ENCODE measurements around the gene GRID1. TPM values are rescaled to one million over a fixed set of nuclear protein-coding genes. Genes with fewer than 3 reads are reported as not detected.

Gene GRID1
- total and polyA plus RNA-seq, 9 of the 15 experiments (the other 6 are each of a cell fraction or from before 2014, with no cell fraction given), result 0.01 to 7.2 (median 1.2) TPM

DNA sequence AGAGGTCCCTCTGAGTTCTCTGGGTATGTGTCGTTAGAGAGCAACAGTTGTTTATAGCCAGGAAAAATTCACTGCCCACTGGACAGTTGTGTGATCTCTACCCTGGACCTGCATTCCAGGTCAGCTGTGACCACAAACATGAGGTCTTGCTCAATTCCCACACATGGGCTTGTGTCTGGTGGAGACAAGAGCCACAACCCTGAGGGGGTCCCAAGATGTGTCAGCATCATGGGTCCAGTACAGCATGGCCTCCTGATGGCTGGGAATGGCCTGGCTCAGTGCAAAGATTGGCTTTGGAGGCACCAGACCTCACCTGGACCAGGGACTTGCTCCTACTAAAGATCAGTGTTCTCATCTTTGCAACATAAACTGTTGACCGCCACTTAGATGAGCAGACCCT, 751.6 kb downstream of the GRID1 start:
- no peak overlapping the region for H3K4me3 ChIP-seq
- H3K27ac ChIP-seq (ENCODE audit: extremely low read depth, low read depth, low read length), result no peak overlapping the region
- H3K4me1 ChIP-seq (replicated peaks in 1 of 2; ENCODE audit: control insufficient read depth in 2 of 2, insufficient read depth in 2 of 2, low read length in 2 of 2), result no peaks in the 10 kb centered on the region
- ATAC-seq (no peak), FAIRE-seq (no peak), DNase-seq (ENCODE audit: extremely low read depth in 1 of 4, low spot score in 3 of 4) (no peak)
- no peak overlapping the region for H3K9ac ChIP-seq (ENCODE audit: insufficient read depth in 1 of 2, low read depth in 2 of 2, low read length in 2 of 2)
- H4K20me1 ChIP-seq (replicated peaks; ENCODE audit: control insufficient read depth, insufficient read depth, low read length), result no peaks in the 10 kb centered on the region; the same call in 1 of the 2 replicates
- no peaks in the 10 kb centered on the region; the same call in 2 of the 3 replicates for H3K36me3 ChIP-seq (ENCODE audit: control insufficient read depth, insufficient read depth, low read length)
- intact Hi-C loops (cut with micrococcal nuclease) (no loop called here), in situ Hi-C loops (cut with MboI) (no loop called here)
- POLR2A ChIA-PET, result no interaction called here
- TF ChIP-seq, protein P1, sequence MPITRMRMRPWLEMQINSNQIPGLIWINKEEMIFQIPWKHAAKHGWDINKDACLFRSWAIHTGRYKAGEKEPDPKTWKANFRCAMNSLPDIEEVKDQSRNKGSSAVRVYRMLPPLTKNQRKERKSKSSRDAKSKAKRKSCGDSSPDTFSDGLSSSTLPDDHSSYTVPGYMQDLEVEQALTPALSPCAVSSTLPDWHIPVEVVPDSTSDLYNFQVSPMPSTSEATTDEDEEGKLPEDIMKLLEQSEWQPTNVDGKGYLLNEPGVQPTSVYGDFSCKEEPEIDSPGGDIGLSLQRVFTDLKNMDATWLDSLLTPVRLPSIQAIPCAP (CRISPR knock-in tag; IDR thresholded peaks at IDR 0.05; ENCODE audit: borderline replicate concordance), result no peak
- TF ChIP-seq PATZ1 (CRISPR knock-in tag; IDR thresholded peaks at IDR 0.05; ENCODE audit: borderline replicate concordance) (no peak), TCF7L2 (IDR thresholded peaks at IDR 0.05; ENCODE audit: low read depth, low read length) (no peak), CHD1 (IDR thresholded peaks at IDR 0.05; ENCODE audit: low read length) (no peak), HBP1 (CRISPR knock-in tag; IDR thresholded peaks at IDR 0.05) (no peak), PYGO2 (tag; IDR thresholded peaks at IDR 0.05) (no peak), ZNF518B (CRISPR knock-in tag; IDR thresholded peaks at IDR 0.05) (no peak), HNRNPLL (IDR thresholded peaks at IDR 0.05; ENCODE audit: low read depth, low read length, poor library complexity, severe bottlenecking) (no peak), SREBF2 (CRISPR knock-in tag; IDR thresholded peaks at IDR 0.05) (no peak), POLR2A (conservative IDR thresholded peaks at IDR 0.05) (no peak), STAT5A (IDR thresholded peaks at IDR 0.05; ENCODE audit: borderline replicate concordance, low read length) (no peak), BACH1 (tag; IDR thresholded peaks at IDR 0.05) (no peak)
- TF ChIP-seq, protein P2, sequence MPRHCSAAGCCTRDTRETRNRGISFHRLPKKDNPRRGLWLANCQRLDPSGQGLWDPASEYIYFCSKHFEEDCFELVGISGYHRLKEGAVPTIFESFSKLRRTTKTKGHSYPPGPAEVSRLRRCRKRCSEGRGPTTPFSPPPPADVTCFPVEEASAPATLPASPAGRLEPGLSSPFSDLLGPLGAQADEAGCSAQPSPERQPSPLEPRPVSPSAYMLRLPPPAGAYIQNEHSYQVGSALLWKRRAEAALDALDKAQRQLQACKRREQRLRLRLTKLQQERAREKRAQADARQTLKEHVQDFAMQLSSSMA (CRISPR knock-in tag; IDR thresholded peaks at IDR 0.05), result no peak
- H3K9me3 ChIP-seq (replicated peaks; ENCODE audit: control insufficient read depth, insufficient read depth, low read depth, low read length), result no peaks in the 10 kb centered on the region
- CTCF ChIA-PET (ENCODE audit: low intra/inter-chr PET ratio), result no interaction called here
- H3K27me3 ChIP-seq (ENCODE audit: control insufficient read depth in 2 of 2, insufficient read depth in 2 of 2, low read length in 2 of 2), result no peaks in the 10 kb centered on the region
- no peak overlapping the region for H2AFZ ChIP-seq (ENCODE audit: low read depth, low read length)
- no TSS peak for BruUV-seq (replicated peaks)
- no peaks in the 10 kb centered on the region for H3K9me1 ChIP-seq (ENCODE audit: control insufficient read depth, insufficient read depth, low read length)
- H3K79me2 ChIP-seq (ENCODE audit: control insufficient read depth, insufficient read depth, low read length), result no peaks in the 10 kb centered on the region
- no peak overlapping the region for H3K4me2 ChIP-seq (ENCODE audit: insufficient read depth, low read length)
- WGBS (ENCODE audit: insufficient coverage, low coverage, missing lambda C conversion rate), result 14% methylated on average over 2 of the region's 2 CpGs
